Aorta (tissue), 5 donors: Measurements from ENCODE around the gene CEBPA. TPM values are rescaled to one million over a fixed set of nuclear protein-coding genes. Genes with fewer than 3 reads are reported as not detected.

ENCODE experiments used
- ATAC-seq: fragments of 200-7000 bp; cut with Tn5 transposase; one replicate; pipeline ENCODE4 v1.9.1; 2022; ENCODE audit warnings: moderate library complexity; ENCODE audit not compliant: low FRiP score
- DNase-seq, 2 donors: peaks; one replicate each; pipeline ENCODE4 v3.0.0-alpha.2; 2020
- H3K27ac ChIP-seq, 2 donors: one replicate each; pipeline ENCODE4 v1.5.1; 2013; ENCODE audit warnings: low read length in 2 of 2, mild to moderate bottlenecking in 2 of 2, moderate library complexity in 2 of 2, control low read depth in 1 of 2, inconsistent platforms in 1 of 2, low read depth in 1 of 2
- H3K27me3 ChIP-seq, 2 donors: one replicate each; pipeline ENCODE4 v1.6.1; 2013; ENCODE audit warnings: control low read depth in 1 of 2, low read length in 1 of 2, mild to moderate bottlenecking in 1 of 2, moderate library complexity in 1 of 2; ENCODE audit not compliant: insufficient read depth in 2 of 2, control insufficient read depth in 1 of 2
- H3K36me3 ChIP-seq, 2 donors: one replicate each; pipeline ENCODE4 v1.6.1; 2013; ENCODE audit warnings: control low read depth in 1 of 2, low read length in 1 of 2, mild to moderate bottlenecking in 1 of 2; ENCODE audit not compliant: insufficient read depth in 2 of 2, control insufficient read depth in 1 of 2
- H3K4me1 ChIP-seq, 2 donors: one replicate each; pipeline ENCODE4 v1.6.1; 2013; ENCODE audit warnings: low read length in 2 of 2, control low read depth in 1 of 2, mild to moderate bottlenecking in 1 of 2, moderate library complexity in 1 of 2; ENCODE audit not compliant: insufficient read depth in 2 of 2, control insufficient read depth in 1 of 2
- H3K4me3 ChIP-seq, 2 donors: one replicate each; pipeline ENCODE4 v1.5.1; 2013; ENCODE audit warnings: low read length in 2 of 2, control low read depth in 1 of 2, mild to moderate bottlenecking in 1 of 2
- H3K9me3 ChIP-seq: one replicate; pipeline ENCODE4 v1.6.1; 2013; ENCODE audit warnings: mild to moderate bottlenecking, low read length; ENCODE audit not compliant: control insufficient read depth
- WGBS, 2 donors: extraction: QIAGEN DNeasy Blood & Tissue Kit; methylation state at CpG; one replicate each; pipeline ENCODE4 v1.1.7; 2013; 5-methylcytosine and 5-hydroxymethylcytosine counted together
- intact Hi-C, 2 donors: fragments of 100-400 bp; cut with DNase I; formaldehyde crosslinking; loops; one replicate each; pipeline versions ENCODE4 v1.14.2 to v1.15.0; 2022
- long read RNA-seq, 2 donors: library from polyadenylated mRNA; unstranded; transcript quantifications; one replicate each; pipeline ENCODE4 v2.0.0, GENCODE V29; 2020 to 2021
- polyA plus RNA-seq, 2 donors: library from polyadenylated mRNA; stranded (reverse); fragments of 200-250 nt; gene quantifications; one replicate each; pipeline ENCODE4 v1.2.3, GENCODE V29; 2013
- total RNA-seq, 2 donors: library from RNA; stranded (reverse); fragmentation: NEBNext Ultra II Directional; extraction: Animal tissue kit (Norgen Biotek cat#: 25700); gene quantifications; one replicate each; pipeline ENCODE4 v1.2.1, GENCODE V29; 2021
- donor health status: healthy with polysubstance abuse.
- donor health status: Bipolar disorder and iron deficiency.
- donor health status: DM: no; HTN: no; CAD: no.
- donor health status: DM: no; HTN: no; CAD: no.
- donor health status: DM: yes; HTN: yes; CAD: no.

The CEBPA gene
- total RNA-seq (10 to 100 TPM in 1 of 2 donors, 1 to 10 TPM in 1; 6.1 to 10.3 TPM), polyA plus RNA-seq (10 to 100 TPM in 1 of 2 donors, 1 to 10 TPM in 1; 1.0 to 14.3 TPM)
- long read RNA-seq, donor 1, partial matches to known transcripts = 0 of 3 reads
- long read RNA-seq, donor 1, other reads (novel, unspliced or antisense) = 0 of 3 reads
- long read RNA-seq, donor 2, transcript CEBPA-201 (1 exons, 2,631 nt) = major isoform, 17 of 17 reads
- long read RNA-seq, donor 2, partial matches to known transcripts = 0 of 17 reads
- long read RNA-seq, donor 2, other reads (novel, unspliced or antisense) = 0 of 17 reads

DNA sequence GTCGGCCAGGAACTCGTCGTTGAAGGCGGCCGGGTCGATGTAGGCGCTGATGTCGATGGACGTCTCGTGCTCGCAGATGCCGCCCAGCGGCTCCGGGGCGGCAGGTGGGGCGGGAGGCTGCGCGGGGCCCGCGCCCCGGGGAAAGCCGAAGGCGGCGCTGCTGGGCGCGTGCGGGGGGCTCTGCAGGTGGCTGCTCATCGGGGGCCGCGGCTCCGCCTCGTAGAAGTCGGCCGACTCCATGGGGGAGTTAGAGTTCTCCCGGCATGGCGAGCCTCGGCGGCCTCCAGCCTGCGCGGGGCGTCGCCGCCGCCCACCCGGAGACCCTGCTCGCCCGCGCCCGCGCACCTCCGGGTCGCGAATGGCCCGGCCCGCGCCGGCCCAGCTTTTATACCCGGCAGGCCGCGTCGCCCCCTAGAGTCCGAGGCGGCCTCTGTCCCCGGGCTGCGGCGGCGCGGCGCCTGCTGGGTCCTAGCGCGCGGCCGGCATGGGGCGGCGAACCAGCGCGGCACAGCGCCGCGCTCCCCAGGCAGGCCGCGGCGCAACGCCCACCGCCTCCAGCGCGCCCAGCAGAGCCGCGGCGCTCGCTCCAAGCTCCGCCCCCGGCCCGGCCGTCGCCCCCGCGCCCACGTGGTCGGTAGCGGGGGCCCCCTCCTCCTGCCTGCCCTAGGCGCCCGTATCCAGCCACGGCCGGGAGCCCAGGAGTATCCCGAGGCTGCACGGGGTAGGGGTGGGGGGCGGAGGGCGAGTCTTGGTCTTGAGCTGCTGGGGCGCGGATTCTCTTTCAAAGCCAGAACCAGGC, at the start of gene CEBPA:
CEBPA (minus strand) TSS at position 360 of the 799 bp plus-strand sequence; CDS start at position 240, 120 bp downstream.
- no peaks in the 10 kb centered on the region for H3K27me3 ChIP-seq
- H3K4me3 ChIP-seq = peak within 1 kb of the TSS; percentile 30 to 80
- WGBS, 2 donors = 0% methylated on average over 67 to 111 of the region's 111 CpGs
- H3K36me3 ChIP-seq = no peaks in the 10 kb centered on the region
- no peaks in the 10 kb centered on the region for H3K9me3 ChIP-seq
- DNase-seq (peak; percentile 89 to 92), ATAC-seq (peak; percentile 90)
- H3K4me1 ChIP-seq = no peaks in the 10 kb centered on the region
- intact Hi-C loops = loop anchor here in 1 of 2 donors (5.0 kb wide), 2 partner anchors 75 to 105 kb away; no protein-coding TSS in a partner anchor
- no peak within 1 kb of the TSS for H3K27ac ChIP-seq

DNA sequence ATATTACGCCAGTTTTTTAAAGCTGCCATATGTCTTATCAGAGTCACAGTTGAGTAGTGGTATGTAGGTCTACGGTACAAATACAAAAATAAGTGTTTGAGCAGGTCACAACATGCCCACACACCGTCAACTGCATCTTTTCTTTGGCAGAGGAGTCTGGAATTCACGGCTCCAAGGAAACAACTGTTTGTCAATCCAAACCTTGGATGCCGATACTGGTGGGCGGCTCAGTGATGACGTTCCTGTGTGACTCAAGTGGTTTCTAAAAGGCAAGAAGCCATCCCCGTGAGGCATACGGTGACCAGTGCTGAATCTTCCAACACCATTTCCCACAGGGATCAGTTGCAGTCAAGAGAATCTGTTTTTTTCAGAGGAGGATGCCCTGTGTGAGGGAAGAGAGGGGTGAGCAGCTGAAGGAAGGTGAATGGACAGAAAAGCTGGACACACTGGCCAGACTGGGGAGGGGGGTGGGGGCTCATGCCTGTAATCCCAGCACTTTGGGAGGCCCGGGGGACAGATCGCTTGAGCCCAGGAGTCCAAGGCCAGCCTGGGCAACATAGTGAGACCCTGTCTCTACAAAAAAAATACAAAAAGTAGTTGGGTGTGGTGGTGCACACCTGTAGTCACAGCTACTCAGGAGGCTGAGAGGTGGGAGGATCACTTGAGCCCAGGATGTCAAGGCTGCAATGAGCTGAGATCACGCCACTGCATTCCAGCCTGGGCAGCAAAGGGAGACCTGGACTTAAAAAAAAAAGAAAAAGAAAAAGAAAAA, 48.4 kb upstream of the CEBPA start:
- Histone ChIP-seq H3K27me3 (no peaks in the 10 kb centered on the region), H3K4me3 (no peak overlapping the region), H3K27ac (no peak overlapping the region), H3K9me3 (no peaks in the 10 kb centered on the region), H3K4me1 (peaks cover 0 to 8% of the 10 kb centered on the region in 2 donors), H3K36me3 (no peaks in the 10 kb centered on the region)
- intact Hi-C loops = no loop called here
- DNase-seq = no peak
- 49 to 56% methylated on average over 12 of the region's 12 CpGs for WGBS, 2 donors
- no peak for ATAC-seq

DNA sequence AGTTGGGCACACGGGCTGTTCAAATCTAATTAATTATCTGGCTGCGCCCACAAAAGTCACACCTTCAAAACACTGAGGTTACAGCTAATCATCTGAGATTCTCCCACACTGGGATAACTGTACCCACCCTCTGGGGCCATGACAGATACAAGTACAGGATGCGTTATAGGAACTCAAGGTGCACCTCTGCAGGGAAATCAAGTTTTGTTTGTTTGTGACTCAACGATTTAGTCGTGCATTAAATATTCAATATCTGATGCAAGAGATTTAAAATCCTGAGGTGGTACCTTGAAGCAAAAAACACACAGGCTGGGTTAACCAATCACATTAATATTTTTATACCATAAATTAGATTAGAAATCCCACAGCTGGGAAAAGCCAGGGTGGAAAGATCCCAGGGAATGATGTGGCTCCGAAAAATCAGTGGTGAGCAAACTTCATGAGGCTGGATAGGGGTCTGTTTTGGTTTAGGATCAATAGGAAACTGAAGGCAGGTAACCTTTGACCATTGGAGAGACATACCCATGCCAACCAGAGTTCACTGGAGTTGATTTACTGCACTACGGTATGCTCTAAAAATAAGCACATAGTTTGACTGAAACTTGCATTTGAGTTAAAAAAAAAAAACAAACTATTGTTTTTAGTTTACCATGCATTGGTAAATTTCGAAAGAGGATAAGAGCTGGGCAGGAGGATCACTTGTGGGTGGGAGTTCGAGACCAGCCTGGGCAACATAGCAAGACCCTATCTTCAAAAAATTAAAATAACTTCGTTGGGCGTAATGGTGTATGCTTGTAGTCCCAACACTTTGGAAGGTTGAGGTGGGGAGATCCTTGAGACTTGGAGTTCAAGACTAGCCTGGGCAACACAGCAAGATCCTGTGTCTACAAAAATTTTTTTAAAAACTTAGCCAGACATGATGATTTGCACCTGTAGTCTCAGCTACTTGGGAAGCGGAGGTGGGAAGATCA, 47.3 kb upstream of the CEBPA start:
- H3K27ac ChIP-seq = no peak overlapping the region
- 81 to 86% methylated on average over 12 of the region's 12 CpGs for WGBS, 2 donors
- peaks cover 0 to 8% of the 10 kb centered on the region in 2 donors for H3K4me1 ChIP-seq

DNA sequence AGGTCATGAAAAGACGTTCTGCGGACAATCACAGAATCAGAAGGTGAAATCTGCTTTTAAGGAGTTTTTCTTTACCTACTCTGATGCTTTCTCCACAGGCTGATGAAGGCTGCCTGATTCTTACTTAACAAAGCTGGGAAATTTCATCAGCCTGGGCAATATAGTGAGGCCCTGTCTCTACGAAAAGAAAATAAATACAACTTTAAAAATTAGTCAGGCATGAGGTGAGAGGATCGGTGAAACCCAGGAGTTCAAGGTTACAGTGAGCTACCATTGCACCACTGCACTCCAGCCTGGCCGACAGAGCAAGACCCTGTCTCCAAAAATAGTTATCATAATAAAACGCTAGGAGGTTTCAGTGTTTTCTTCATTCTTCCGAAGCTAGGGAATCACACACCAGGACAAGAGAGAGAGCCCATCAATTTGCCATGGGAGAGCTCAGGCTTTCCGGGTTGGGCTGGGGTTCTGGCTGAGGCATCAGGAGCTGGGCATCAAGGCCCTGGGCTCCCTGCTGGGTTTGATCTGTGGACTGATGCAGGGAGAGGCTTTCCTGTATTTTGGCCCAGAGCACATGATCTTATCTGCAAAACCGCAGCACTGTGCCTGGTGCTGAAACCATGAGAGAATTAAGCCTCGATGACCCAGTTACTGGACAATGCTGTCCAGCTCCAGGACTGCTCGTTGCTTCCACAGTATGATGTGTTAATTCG, 46.1 kb upstream of the CEBPA start:
- no peaks in the 10 kb centered on the region for H3K36me3 ChIP-seq
- WGBS, 2 donors = 44% methylated on average over 12 of the region's 12 CpGs
- no peak overlapping the region for H3K27ac ChIP-seq
- no peaks in the 10 kb centered on the region for H3K9me3 ChIP-seq
- DNase-seq (no peak), ATAC-seq (peak; percentile 36)
- intact Hi-C loops = no loop called here
- no peak overlapping the region for H3K4me3 ChIP-seq
- H3K27me3 ChIP-seq = no peaks in the 10 kb centered on the region
- peaks cover 0 to 8% of the 10 kb centered on the region in 2 donors for H3K4me1 ChIP-seq

More for the DNA sequence above, 47.3 kb upstream of the CEBPA start:
- intact Hi-C loops = no loop called here
- Histone ChIP-seq H3K27me3 (no peaks in the 10 kb centered on the region), H3K9me3 (no peaks in the 10 kb centered on the region), H3K36me3 (no peaks in the 10 kb centered on the region), H3K4me3 (no peak overlapping the region)
- DNase-seq (no peak), ATAC-seq (no peak)

DNA sequence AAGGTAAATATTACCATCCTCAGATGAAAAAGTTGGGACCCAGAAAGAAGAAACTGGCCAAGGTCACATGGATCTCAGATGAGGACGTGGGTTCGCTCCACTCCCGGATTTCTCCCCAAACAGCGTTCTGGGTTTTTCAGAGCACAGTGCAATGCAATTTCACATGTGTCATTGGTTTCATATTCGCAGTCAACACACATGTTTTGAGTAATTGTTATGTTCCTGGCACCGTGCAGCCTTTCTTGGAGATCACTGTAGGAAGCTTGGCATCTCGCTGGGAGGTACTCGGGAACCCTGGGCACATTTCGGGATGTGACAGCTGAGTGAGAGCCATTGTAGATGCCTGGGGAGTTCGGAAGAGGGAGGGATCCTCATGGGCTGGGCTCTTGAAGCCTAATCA, 45.0 kb upstream of the CEBPA start:
- ATAC-seq (no peak), DNase-seq (no peak)
- H3K4me3 ChIP-seq = no peak overlapping the region
- intact Hi-C loops = no loop called here
- H3K36me3 ChIP-seq = no peaks in the 10 kb centered on the region
- H3K4me1 ChIP-seq = peaks cover 0 to 8% of the 10 kb centered on the region in 2 donors
- WGBS, 2 donors = 79 to 84% methylated on average over 10 of the region's 10 CpGs
- no peak overlapping the region for H3K27ac ChIP-seq
- no peaks in the 10 kb centered on the region for H3K9me3 ChIP-seq
- H3K27me3 ChIP-seq = no peaks in the 10 kb centered on the region

DNA sequence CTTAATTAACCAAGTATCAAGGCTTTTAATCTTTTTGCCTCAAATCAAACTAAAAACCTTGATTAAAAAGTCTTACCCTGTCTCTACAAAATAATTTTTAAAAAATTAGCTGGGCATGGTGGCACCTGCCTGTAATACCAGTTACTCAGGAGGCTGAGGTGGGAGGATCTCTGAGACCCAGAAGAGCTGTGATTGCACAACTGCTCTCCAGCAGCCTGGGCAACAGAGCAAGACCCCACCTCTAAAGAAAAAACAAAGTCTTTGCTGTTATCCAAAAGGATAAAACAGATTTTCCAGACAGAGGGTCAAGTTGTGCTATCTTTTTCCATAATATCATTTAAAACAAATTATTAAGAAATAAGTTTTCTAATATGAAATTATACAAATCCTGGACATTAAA, 44.3 kb upstream of the CEBPA start:
- ATAC-seq (no peak), DNase-seq (no peak)
- intact Hi-C loops = no loop called here
- H3K27me3 ChIP-seq = no peaks in the 10 kb centered on the region
- H3K4me1 ChIP-seq = peaks cover 0 to 8% of the 10 kb centered on the region in 2 donors
- H3K27ac ChIP-seq = no peak overlapping the region
- H3K4me3 ChIP-seq = no peak overlapping the region
- no peaks in the 10 kb centered on the region for H3K36me3 ChIP-seq
- H3K9me3 ChIP-seq = no peaks in the 10 kb centered on the region

DNA sequence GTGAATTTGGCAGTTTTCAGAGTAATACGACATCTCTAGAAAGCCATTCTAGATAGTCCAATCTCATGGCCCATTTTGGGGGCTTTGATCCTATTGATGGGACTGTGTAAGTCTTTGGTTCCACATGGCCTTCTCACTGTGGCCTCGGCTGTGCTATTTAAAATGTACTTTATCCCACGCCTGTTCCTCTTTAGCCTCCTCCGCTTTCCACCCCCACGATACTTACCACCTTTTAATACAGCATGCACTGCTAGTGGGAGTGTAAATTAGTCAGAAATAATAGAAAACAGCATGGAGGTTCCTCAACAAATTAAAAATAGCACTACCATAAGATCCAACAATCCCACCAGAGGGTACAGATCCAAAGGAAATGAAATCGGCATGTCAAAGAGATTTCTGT, 42.8 kb upstream of the CEBPA start:
- Histone ChIP-seq H3K4me1 (peaks cover 0 to under 1% of the 10 kb centered on the region in 2 donors), H3K36me3 (no peaks in the 10 kb centered on the region), H3K9me3 (no peaks in the 10 kb centered on the region), H3K4me3 (no peak overlapping the region), H3K27ac (no peak overlapping the region), H3K27me3 (no peaks in the 10 kb centered on the region)
- intact Hi-C loops = no loop called here
- ATAC-seq = no peak
- no peak for DNase-seq
- 93 to 95% methylated on average over 6 of the region's 6 CpGs for WGBS, 2 donors
